GM13977 (cell line): ENCODE data around the gene KIF21A.
"Not testable (repeated sequence)": the region's sequence is repeated elsewhere in the genome, so short reads cannot be mapped to it uniquely, and the experiment has no call there.

Experiments used
- DNase-seq: peaks from one replicate; pipeline ENCODE4 v3.0.0; 2012; ENCODE audit warnings: low spot score
- CTCF ChIP-seq: IDR thresholded peaks from 2 replicates; pipeline ENCODE4 v1.5.1; 2012; ENCODE audit warnings: mild to moderate bottlenecking, control low read depth; ENCODE audit not compliant: insufficient read depth; ENCODE audit errors: extremely low read depth, missing control alignments
- in situ Hi-C: fragments of 300-500 bp; cut with MboI; formaldehyde crosslinking; loops from one replicate; pipeline ENCODE4 v1.12.0; 2022; ENCODE audit warnings: low sequenced_read_pairs, low pct_unique_long_range_greater_than_20kb, mixed read lengths, inconsistent platforms; ENCODE audit not compliant: unreplicated experiment

Gene KIF21A

GRCh38 chr12:39443081-39443928 lies at the start of gene KIF21A:
Gene KIF21A (minus strand): TSS chr12:39443120. CDS start chr12:39442970, 150 bp downstream.
- DNase-seq = peak; percentile 90

GRCh38 chr12:39490500-39491282 lies 47.8 kb upstream of the KIF21A start:
- TF ChIP-seq CTCF = no peak
- in situ Hi-C loops = no loop called here
- no peak for DNase-seq

More at GRCh38 chr12:39443081-39443928, at the start of gene KIF21A:
- in situ Hi-C loops = no loop called here
- peak; percentile 59 for TF ChIP-seq CTCF

- in situ Hi-C loops = no loop called here
- TF ChIP-seq CTCF = no peak
Measured at GRCh38 chr12:39483597-39483996, 40.7 kb upstream of the KIF21A start.

GRCh38 chr12:39483042-39483441 lies 40.1 kb upstream of the KIF21A start:
- DNase-seq = no peak
- in situ Hi-C loops = no loop called here
- TF ChIP-seq CTCF = no peak

More at GRCh38 chr12:39483597-39483996, 40.7 kb upstream of the KIF21A start:
- no peak for DNase-seq

- TF ChIP-seq CTCF = no peak
- DNase-seq = no peak
- in situ Hi-C loops = no loop called here
Measured at GRCh38 chr12:39476894-39477293, 34.0 kb upstream of the KIF21A start.

- TF ChIP-seq CTCF = no peak
- DNase-seq = no peak
- in situ Hi-C loops = no loop called here
Measured at GRCh38 chr12:39476121-39476520, 33.2 kb upstream of the KIF21A start.

- DNase-seq, in situ Hi-C loops: not testable (repeated sequence)
Measured at GRCh38 chr12:39475136-39475535, 32.2 kb upstream of the KIF21A start.
